HTR-8/SVneo (cell line): ENCODE data around the gene VCL.

Experiments used
- DNase-seq: peaks from one replicate; pipeline ENCODE4 v3.0.0; 2011; ENCODE audit warnings: low spot score, mixed read lengths; ENCODE audit not compliant: insufficient read length
- FAIRE-seq: peaks from 2 replicates; lab custom pipeline; 2011; peaks lifted over from hg19 to GRCh38; lab: Jason Lieb, UNC

Gene VCL

GRCh38 chr10:73970845-73971244 lies 27.1 kb upstream of the VCL start:
- no peak for DNase-seq
- FAIRE-seq, result no peak

GRCh38 chr10:73971636-73972354 lies 26.1 kb upstream of the VCL start:
- no peak for DNase-seq
- no peak for FAIRE-seq

- no peak for FAIRE-seq
- DNase-seq, result no peak
These were observed 24.5 kb upstream of the VCL start for GRCh38 chr10:73973427-73973826.

DNA sequence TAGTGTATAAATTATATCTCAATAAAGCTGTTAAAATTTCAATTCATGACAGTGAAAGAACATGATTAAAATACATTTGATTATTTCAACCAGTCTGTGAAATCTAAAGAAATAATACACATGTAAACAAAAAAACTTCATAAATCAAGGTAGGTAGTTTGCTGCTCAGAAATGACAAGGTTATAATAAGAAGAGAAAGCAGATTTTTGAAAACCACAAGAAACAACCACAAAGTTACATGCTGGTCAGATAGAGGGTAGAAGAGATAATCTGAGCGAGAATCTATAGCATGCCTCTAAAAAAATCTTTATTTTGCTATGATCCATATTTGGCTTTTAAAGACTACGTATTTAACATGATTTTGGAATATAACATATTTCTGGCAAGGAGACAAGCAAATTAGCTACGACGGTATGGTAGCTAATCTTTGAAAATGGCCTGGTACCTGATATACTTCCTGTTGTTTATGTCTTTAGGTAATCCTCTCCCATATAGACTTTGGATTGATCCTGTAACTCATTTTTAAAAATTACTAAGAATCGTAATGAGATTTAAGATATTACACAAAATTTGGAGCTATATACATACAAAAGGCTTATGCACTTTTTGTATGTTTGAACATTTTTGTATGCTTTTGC lies 23.5 kb upstream of the VCL start:
- no peak for DNase-seq
- FAIRE-seq, result no peak

DNA sequence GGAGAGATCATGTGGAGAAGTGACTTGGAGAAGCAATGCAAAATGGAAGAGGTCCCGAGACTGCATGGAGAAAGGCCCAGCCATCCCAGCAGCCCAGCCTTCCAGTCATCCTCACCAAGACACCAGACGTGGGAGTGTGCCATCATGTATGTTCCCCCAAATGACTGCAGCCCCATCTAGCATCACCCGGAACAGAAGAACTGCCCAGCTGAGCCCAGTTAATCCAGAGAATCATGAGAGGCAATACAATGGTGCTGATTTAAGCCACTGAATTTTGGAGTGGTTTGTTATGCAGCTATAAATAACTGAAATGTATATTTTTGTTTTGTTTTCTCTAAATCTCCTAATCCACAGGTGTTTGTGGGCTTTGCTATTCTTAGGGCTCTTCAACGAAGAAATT lies 22.5 kb upstream of the VCL start:
- FAIRE-seq, result no peak

DNA sequence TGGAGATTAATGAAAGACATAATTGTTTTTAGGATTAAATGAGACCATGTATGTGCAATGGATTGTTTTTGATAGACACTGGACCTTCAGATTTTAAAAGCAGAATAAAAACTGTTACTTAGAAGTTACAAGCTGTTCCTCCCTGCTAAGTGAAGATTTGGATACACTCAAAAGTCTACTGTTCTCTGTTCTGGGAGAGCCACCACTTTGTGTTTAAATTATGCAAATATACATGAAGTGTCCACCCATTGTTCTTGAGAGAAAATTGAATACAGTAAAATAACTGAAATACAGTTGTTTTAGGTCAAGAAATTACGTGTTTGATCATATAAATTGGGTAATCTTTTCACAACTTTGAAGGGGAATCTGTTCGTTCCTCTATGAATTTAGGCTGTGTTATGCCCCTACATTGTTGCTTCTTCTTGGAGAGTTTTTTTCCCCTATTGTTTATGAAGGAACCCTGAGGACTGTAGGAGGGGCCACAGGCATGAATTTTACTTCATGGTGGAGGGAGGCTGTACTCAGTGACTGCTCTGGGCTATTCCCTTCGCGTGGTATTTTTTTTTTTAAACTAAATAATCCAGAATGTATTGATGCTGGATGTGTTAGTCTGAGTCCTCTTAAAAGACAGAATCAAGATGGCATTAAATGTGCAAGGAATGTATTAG lies 18.6 kb upstream of the VCL start:
- no peak for FAIRE-seq
- DNase-seq, result no peak

More for the DNA sequence above, 22.5 kb upstream of the VCL start:
- DNase-seq, result no peak

DNA sequence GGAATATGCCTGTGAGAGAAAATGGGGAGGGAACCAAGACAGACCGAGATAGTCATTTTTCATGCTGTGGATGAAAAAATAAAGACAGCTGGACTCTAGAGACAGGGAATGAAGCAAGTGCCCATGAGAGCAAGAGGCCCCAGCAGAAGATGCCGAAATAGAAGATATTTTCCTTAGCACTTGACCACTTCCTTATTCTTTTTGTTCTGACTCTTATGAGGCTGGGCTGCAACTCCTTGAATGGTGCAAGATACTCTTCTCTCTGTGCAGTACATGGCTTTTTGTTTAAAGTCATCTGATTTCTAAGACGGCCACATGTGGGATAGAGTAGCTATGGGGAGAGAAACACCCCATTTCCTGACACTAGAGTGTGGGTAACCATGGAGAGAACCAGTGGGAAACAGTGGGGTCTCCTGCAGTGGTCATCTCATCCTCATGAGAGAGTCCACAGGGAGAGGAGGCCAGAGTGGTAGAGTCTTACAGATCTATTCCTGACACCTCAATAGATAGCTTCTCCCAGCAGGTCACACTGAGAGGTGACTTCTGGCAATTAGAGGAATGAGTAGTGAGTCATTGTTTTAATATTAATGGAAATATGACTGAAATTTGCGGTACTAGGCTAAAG lies 18.0 kb upstream of the VCL start:
- FAIRE-seq (no peak), DNase-seq (no peak)

DNA sequence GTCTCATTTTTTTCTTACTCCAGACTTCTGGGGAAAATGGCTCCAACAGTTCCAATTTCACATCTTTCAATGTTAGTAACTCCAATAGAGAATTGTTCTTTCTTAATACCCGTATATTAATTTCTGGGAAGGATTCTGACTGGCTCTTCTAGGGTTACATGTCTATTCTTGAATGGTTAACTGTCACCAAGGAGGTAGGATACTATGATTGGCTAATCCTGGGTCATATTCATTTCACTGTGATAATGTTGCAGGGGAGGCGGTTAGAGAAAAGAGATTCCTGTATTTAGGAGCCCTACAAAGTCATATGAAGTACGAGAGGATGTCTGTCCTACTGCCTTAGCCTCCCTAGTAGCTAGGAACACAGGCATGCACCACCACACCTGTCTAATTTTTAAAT lies 16.1 kb upstream of the VCL start:
- DNase-seq, result no peak
- no peak for FAIRE-seq

DNA sequence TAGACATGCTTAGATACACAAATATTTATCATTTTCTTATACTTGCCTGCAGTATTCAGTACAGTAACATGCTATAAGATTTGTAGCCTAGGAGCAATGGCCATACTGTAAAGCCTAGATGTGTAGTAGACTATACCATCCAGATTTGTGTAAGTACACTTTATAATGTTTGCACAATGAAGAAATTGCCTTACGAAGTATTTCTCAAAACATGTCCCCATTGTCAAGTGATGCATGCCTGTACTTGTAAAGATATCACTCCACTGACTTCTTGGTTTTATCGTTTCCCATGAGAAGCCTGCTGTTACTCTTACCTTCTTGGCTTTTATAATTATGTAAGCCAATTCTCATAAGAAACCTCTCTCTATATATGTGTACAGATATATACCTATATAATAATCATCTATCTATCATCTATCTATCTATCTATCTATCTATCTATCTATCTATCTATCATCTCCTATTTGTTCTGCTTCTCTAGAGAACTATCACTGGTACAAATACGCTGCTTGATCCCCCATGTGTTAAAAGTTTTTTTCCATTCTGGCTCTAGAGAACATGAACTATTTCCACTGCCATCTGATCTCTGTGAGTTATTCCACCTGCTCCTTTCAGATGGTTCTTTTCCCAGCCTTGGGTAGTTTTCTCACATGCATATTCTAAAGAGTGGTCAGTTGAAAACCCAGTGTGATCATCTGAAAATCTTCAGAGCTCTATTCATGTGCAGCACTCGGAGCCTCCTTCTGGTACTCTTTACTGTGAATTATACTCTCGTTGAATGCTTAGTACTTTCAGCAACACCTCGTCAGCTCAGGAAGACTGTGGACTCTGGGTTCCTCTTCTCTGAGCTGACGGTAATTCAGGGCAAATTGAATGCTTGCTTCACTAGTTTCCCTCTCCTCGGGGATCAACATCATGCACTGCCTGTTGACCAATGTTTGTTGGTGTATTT lies 14.5 kb upstream of the VCL start:
- DNase-seq (no peak), FAIRE-seq (no peak)

DNA sequence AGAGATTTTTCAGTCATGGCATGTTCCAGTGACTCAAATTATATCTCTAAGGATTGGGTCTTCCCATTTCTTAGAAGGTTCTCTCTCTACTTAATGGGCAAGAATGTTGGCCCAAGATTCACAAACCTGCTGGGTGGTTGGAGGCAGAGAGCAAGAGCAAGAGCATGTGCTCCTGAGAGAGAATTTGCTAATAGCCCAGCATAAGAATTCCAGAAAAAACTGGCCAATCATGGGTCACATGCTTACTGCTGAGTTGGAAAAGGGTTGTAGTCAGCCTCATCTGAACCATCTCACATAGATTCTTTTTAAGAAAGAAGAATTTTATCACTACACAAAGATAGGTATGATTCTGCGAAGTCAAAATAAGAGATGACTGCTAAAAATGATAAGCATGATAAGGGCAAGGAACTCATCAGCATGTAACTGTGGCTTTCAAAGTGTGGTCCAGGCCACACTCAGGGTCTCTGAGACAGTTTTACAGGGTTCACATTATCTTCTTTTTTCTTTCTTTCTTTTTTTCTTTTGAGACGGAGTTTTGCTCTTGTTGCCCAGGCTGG lies 8.2 kb upstream of the VCL start:
- no peak for FAIRE-seq
- DNase-seq, result no peak

DNA sequence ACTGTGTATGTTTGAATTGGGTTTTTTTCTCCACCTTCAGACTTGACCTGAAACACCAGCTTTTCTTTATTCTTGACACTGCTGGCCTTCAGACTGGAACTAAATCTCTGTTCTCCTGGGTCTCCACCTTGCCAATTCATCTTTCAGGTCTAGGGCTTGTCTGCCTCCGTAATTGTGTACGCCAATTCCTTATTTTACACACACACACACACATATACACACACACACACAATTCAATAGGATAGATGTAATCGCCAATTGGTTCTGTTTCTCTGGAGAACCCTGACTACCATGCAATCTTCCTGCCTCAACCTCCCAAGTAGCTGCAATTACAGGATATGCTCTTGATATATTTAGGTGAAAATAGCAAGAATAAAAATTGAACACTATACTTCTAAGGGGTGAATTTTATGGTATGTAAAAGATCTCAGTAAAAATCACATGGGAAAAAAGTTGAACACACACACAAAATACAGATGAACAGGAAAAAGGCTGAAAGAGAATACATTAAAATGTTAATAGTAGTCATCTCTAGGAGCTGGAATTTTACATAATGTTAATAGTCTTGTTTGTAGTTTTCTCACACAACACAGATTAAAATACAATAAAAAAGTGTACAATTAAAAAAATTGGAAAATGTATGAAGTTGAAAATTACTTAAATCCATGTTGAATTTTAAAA lies 6.6 kb upstream of the VCL start:
- FAIRE-seq (no peak), DNase-seq (no peak)

DNA sequence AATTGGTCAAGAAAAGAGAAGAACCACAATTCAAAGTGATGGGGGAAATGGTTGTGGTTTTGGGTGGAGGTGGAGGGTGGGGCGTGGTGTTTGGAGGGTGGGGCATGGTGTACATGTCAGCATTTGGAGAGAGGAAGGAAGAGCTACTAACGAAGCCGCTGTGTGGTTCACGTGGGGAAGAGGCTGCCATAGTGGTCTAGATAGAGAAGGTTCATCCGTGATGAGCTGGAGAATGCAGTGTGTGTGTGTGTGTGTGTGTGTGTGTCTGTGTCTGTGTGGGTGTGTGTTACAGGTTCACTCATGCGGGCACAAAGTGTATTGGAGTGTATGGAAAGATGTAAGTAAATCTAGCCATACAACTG lies 6.1 kb upstream of the VCL start:
- FAIRE-seq (no peak), DNase-seq (no peak)

- FAIRE-seq (no peak), DNase-seq (no peak)
These were observed 4.8 kb upstream of the VCL start for GRCh38 chr10:73992899-73993788.

DNA sequence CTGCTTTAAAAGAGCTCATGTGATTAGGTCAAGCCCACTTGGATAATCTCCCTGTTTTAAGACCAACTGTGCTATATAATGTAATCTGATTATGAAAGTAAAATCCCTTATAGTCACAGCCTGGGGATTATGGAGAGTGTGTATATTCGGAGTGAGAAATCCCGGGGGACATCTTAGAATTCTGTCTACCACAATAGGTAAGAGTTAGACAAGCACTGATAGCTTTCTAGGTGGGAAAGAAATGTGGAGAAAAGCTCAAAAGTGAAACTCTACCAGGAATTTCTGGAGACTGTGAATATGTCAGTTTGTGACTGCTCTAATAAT lies 2.9 kb upstream of the VCL start:
- no peak for DNase-seq
- no peak for FAIRE-seq

GRCh38 chr10:73997461-73997786 lies 492 bp upstream of the VCL start:
- peak; percentile 48 for DNase-seq
- no peak for FAIRE-seq

GRCh38 chr10:73998623-73998928 lies 660 bp downstream of the VCL start:
- DNase-seq (no peak), FAIRE-seq (no peak)

- DNase-seq (peak; percentile 79), FAIRE-seq (no peak)
These were observed 1.2 kb downstream of the VCL start for GRCh38 chr10:73998929-73999691.

GRCh38 chr10:73999703-74000102 lies 1.8 kb downstream of the VCL start:
- no peak for FAIRE-seq
- DNase-seq, result no peak
